GM21447 (cell line): ENCODE results near the gene C12orf42.

ENCODE experiments used
- ATAC-seq: cut with Tn5 transposase; IDR thresholded peaks from one replicate; pipeline ENCODE4 v1.9.1; 2021; ENCODE audit not compliant: unreplicated experiment

The C12orf42 gene

GRCh38 chr12:103350116-103350515 lies 145.7 kb downstream of the C12orf42 start:
- no peak for ATAC-seq

DNA sequence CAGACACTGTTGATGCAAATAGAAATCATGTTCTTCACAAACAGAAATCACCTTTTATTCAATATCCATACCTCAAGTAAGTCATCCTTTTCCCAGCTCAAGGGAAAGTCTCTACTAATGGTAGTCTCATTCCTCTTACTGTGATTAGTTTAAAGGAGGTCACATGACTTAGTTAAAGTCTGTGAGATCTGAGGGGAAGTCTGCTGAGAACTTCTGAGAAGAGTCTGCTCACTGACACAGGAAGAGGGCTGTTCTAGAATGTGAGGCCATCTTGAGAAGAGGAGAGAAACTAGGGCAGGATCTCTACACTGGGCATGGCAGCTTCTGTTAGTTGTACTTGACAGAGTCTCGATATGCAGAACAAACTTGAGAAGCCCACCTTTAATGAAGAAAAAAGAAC lies 146.8 kb downstream of the C12orf42 start:
- ATAC-seq, result no peak

- no peak for ATAC-seq
Measured at GRCh38 chr12:103336940-103337339, 158.8 kb downstream of the C12orf42 start.

DNA sequence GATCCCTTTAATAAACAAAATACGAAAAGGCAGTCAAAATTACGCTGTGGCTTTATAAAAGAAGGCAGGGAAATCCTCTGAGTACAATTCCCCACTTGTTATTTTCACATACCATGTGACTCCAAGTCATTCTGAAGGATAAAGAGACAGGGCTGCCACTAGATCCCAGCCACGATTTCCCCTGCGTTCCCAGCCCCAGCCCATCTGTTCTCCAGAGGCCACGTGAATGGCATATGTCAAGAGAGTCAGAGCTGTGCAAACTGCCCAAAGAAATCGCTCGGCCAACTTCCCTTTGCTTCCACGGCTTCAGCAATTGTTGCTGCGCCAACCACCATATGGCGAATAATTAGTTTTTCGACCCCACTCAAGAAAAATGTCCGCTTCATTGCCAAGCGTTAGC lies 161.3 kb downstream of the C12orf42 start:
- ATAC-seq, result no peak

GRCh38 chr12:103333676-103334075 lies 162.1 kb downstream of the C12orf42 start:
- ATAC-seq, result no peak

DNA sequence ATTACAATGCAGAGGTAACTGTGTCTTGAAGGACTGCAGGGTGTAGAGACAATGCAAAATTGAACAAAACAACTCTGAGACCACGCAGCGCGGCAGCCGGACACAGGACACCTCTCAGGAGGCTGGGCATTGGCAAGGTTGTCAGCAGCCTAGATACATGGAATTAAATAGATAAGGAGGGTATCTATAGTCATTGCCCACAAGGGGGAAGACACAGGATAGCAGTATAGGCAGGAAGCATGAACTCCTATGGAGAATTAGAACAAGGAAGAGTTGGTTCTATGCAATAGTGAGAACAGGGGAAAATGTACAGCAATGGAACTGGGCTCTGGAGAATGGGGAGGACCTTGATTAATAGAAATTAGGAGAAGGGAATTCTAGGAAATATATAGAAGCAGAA lies 164.1 kb downstream of the C12orf42 start:
- no peak for ATAC-seq

- no peak for ATAC-seq
Measured at GRCh38 chr12:103330672-103331071, 165.1 kb downstream of the C12orf42 start.

GRCh38 chr12:103327676-103328075 lies 168.1 kb downstream of the C12orf42 start:
- ATAC-seq, result no peak

DNA sequence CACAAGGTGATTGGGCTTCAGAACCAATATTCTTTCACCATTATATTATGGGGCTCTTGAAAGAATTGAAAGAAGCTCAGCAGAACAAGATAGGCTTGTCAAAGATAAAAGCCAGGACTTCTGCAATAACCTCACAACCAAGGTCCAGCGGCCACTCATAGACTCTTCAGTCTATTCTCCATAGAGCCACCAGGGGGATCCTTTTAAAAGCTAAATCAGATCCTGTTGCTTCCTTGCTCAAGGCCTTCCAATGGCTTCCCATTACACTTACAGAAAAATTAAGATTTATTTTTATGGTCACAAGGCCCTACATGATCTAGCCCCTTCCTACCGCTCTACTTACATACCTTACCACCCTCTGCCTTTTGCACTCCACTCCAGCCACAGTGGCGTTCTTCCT lies 169.6 kb downstream of the C12orf42 start:
- no peak for ATAC-seq

GRCh38 chr12:103318566-103318965 lies 177.2 kb downstream of the C12orf42 start:
- ATAC-seq, result no peak

GRCh38 chr12:103317220-103317619 lies 178.5 kb downstream of the C12orf42 start:
- no peak for ATAC-seq

- no peak for ATAC-seq
Measured at GRCh38 chr12:103314786-103315185, 181.0 kb downstream of the C12orf42 start.

DNA sequence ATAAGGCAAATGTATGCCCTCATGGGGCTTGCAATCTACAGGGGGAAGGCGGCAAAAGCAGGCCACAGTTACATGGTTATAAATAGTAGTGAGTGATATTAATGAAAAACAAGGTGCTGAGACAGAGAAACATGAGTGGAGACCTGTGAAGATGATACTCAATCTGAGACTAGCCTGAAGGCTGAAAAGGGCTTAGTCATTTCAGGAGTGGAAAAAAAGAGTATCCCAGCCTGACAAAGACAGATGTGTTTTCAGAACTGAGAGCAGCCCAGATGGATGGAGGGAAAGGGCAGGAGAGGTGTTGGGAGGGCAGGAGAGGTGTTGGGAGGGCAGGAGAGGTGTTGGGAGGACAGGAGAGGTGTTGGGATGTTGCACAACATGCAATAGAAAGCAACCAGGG lies 181.9 kb downstream of the C12orf42 start:
- no peak for ATAC-seq

DNA sequence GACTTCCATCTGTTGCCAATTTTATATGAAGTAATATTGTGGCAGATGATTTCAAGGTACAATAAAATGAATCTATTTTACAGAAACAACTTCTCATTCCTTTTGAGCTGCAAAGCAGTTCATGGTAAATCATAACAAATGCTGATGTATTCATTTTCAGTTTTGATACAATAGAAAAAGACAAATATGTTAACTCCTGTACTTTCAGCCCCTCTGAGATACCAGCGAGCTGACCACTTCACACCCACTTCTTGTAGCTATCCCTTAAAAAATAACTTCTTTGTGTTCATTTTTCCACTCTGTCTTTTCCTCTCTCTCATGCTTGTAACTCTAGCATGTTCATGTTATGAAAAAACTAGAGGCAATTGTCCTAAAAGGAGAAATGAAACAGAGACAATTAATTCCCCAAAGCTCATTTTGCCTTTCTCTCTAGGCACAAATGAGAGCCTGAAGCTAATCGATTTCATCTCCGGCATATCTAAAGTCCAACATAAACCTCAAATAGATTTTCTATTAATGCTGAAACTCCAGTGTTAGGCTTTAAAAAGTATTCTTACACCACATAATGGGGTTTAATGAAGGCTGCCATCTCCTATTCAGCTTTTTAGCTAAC lies 182.9 kb downstream of the C12orf42 start:
- ATAC-seq, result no peak

DNA sequence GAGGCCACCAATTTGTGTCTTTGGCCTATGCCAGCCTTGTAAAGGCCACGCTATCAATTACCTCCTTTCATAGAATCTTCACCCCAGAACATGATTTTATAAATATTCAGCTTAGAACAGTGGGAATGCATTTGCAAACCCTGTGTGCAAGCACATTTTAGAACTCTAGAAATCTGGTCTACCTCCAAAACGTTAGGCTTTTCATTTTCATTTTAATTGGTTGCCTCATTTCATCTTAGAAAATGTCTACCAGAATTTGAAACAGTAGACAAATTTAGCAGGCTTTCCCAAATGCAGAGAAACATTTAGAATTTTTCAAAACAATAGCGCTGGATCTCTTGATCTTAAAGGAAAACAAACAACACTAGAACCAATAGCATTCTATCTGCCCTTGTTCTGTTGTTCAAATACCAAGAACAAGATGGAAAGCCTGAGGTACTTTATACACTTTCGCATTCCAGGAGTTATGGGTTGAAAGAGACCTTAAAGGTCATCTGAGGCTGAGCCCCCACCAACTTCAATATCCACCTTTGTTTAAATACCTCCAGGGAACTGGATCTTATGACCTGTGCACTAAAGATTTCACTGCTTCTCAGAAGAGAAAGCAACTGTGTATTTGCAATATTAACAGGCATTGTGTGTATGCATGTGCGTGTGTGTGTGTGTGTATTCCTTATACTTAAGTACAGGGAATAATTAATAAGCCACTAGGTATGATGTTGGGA lies 185.1 kb downstream of the C12orf42 start:
- ATAC-seq, result no peak

DNA sequence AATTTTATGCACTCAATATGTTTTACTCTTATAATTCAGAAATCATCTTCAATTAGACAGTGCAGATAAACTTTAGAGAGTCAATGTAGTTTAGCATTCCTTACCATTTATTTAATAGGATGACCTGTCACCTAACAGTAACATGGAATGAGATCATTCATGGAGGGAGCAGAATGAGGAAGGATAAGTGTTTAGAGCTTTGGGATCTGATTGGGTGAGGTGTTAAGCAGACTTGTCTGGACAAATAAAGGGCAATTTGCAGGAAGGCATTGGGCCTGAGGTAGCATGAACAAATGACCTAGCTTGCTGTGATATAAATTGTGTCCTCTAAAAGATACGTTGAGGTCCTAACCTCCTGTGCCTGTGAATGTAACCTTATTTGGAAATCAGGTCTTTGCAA lies 187.4 kb downstream of the C12orf42 start:
- ATAC-seq, result no peak

DNA sequence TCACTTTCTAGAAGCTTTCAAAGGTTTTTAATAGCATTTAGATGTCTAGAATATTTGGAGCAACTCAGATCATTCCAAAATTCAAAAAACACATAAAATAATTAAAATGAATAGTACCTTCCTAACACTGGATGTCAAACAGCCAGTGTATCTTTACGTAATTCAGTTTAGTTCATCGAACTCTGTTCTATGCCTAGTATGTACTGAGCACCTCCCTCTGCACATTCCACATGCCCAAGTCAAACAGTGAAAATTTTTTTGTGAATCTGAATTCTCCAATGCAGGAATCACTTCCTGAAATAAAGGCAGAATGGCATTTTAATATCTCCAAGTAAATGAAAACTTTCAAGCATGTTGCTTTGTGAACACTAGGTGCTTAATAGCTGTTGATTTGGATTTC lies 192.3 kb downstream of the C12orf42 start:
- ATAC-seq, result no peak

GRCh38 chr12:103301642-103302591 lies 193.9 kb downstream of the C12orf42 start:
- ATAC-seq, result no peak

- ATAC-seq, result no peak
Measured at GRCh38 chr12:103288016-103288415, 207.8 kb downstream of the C12orf42 start.

DNA sequence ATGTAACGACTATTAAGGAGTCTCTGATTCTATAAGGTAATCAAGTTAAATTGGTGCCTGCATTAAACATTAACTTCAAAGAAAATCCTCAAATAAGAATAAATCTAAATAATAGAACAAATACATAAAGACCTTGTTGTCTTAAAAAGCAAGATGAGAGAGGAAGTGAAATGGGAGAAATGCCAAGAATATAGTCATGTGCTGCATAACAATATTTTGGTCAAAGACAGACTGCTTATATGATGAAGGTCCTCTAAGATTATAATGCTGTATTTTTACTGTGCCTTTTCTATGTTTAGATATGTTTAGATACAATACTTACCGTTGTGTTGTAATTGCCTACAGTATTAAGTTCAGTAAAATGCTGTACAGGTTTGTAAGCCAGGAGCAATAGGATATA lies 213.6 kb downstream of the C12orf42 start:
- ATAC-seq, result no peak

DNA sequence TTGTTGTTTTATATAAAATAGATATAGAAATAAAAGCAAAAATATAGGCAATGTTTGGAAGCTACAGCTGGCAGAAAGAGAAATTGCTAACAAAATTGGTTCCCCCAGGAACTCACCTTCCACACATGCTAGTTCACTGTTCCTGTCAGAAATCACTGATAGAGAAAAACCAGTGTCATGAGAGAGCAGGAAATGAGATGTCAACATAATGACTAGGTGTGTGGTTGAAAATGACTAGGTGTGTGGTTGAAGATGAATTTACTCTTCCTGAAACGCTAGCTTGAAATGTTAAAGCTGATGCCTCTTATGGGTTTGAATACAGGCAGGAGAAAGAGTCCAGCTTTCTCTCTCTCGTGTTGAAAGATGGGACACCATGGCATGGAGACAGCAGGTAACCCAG lies 216.3 kb downstream of the C12orf42 start:
- peak; percentile 96 for ATAC-seq

DNA sequence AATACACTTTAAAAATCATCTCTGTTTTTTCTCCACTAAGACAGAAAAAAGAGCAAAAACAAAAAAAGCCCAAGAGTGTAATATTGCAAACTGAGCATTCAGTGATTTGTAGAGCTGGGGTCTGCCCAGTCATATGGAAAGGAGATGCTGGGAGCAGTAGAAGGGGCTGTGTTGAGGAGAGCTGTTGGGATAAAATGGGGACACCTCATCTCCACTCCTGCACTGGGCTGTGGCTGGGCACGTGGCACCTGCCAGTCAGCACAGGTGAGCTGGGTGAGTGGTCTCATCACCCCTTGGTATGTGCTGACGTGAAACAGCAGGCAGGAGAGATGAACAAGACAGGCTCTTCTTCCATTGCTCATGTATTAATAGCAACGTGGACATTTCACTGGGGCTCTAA lies 217.4 kb downstream of the C12orf42 start:
- ATAC-seq, result no peak
